ENCODE data around the gene CYTIP.
A peak's percentile ranks its signal among the peaks of the same experiment; 100 is the strongest.
"Not testable (repeated sequence)": the region's sequence is repeated elsewhere in the genome, so short reads cannot be mapped to it uniquely, and the experiment has no call there.

The CYTIP gene

DNA sequence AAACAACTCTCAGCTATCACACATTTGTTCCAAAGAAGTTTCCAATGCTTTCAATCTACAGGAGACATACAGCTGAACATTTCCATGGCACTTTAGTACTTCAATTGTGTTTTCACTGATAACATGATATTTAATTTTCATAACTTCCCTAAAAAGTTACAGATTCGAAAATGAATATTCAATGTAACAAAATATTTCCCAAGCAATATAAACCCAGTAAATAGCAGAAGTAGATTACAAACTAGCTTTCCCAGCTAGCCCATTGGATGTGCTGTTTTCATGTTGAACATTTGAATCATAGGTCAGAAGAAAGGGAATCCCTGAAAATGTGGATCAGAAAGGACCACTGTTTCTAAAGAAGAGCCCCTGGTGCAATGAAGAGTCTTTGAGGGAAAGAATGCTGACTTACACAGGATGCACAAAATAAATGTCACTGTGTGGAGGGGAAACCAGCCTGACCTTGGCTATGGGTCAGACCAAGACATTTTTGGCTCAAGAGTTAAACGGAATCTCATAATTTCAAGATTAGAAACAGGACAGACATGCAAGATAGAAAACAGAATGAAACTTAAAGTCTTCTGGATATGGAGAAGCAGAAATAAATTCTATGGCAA is 22.5 kb downstream of the CYTIP start:
- no peak for DNase-seq

DNA sequence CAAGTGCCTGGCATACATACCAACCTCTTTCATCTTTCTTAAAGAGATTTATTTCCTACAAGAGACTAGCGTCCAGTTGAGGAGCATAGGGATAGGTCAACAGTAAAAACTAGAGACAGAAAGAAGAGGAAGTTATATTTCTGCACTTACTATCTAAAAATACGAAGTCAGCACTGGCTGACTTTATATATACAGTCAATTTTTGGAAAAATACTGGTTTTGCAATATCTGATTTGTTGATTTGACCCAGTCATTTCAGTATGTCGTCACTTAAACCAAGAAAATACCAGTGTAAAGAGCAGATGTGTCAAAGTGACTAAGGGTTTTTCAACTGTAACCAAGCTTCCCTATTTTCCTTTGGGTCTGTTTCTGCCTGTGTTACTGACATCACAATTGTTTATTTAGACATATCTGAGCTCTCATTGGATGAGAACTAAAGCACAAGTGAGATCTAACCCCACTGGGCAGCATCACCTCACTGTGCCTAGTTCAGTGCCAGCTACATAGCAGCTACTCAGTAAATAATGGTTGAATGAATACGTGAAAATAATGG is 23.0 kb downstream of the CYTIP start:
- no peak for DNase-seq

DNA sequence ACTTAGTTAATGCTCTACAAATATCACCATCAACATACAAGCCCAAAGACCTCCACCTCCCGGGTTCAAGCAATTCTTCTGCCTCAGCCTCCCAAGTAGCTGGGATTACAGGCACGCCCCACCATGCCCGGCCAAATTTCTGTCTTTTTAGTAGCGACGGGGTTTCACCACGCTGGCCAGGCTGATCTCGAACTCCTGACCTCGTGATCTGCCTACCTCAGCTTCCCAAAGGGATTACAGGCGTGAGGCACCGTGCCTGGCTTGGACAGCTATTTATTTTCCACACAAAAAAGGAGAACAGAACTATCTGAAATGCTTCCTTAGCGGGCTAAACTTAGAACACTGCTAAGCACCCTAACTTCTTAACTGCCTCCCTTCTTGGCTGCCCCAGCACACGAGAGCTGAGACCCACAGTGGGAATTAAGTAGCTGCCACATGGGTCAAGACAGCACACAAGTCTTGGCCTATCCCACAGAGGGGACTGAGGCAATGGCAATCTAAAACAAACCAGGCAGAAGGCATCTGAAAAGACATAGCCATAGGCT is 24.8 kb downstream of the CYTIP start:
- no peak for DNase-seq

DNA sequence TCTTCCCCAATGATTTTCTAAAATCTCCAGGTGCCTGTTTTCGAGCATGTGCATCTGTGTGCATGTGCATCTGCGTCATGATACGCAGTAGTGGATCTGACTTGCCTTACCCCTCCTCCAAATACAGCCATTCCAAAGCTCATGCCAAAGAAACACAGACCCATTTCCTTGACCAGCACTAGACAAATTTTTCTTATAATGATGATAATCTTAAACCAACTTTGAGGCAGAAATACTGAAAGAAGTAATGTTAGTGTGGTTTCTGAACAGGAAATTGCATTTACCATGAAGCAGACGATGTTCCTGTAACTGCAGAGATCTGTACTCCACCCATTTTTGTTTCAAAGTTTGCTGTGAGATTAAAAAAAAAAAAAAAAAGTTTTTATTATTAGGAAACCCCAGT is 25.6 kb downstream of the CYTIP start:
- DNase-seq: no peak

DNA sequence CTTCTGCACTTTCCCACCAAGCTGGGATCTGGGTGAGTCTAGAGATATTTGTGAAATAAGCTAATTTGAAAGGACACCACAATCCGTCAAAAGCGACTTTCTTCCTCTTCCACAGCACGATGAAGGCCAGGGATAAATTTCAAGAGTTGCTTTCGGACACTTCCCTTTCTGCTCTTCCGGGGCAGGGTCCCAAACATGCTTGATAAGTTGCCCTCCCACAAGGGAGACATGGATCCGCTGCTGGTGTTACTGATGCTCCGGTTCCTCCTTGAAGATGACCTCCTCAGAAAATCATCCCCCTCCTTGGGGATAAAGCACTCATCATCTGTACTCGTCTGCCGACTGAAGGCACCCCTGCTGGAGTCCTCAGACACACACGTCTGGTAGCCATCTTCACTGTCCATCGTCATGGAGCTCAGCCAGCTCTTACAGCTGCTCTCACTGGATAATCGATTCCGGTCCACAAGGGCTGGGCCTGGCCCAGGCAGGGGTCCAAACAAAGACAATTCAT is 28.2 kb downstream of the CYTIP start:
- DNase-seq: no peak

DNA sequence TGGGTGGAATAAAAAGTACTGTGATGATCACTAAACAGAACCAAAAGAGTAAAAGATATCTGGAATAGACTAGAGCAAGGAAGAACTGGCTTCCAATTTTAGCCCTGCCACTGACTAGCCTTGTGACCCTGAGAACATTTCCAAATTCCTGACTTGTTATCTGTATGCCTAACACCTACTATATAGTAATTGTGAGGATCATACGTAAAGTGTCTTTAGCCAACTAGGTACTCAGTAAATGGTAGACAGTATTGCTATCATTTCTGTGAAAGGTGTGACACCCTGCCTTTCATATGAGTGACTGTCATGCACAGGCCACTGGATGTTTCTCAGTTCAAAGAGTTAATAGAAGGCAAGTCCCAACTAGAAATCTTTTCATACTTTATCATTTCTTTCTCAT is 29.8 kb downstream of the CYTIP start:
- DNase-seq: no peak

DNA sequence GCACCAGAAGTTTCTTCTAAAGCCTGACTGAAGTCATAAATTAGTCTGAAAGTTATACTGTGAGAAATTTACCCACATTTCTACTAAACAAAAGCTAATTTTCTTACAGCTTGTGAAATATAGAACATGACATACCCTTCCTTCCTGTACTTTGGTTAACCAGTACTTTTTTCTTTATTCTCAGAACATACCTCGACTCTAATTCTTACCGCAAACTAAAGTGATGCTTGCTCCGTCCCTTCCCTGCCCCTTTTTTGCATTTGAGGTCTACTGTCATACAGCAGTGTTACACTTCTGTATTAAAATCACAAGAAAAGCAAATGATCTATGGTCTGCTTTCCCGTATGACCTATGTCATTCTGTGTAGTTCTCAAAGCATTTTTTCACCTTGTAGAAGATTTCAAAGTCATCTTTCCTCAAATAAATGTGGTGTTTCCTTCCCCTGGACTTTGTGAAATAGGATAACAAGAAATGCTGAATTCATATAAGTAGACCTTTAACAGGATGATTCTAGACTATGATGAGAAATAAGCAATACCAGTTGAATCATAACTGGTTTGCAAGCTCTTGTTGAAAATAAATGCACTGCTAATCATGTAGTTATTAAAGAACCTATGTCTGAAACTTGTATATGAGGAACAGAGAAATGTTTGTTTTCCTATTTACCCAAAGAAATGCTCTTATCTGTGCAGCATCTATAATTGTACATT is 30.4 kb downstream of the CYTIP start:
- DNase-seq: no peak

DNA sequence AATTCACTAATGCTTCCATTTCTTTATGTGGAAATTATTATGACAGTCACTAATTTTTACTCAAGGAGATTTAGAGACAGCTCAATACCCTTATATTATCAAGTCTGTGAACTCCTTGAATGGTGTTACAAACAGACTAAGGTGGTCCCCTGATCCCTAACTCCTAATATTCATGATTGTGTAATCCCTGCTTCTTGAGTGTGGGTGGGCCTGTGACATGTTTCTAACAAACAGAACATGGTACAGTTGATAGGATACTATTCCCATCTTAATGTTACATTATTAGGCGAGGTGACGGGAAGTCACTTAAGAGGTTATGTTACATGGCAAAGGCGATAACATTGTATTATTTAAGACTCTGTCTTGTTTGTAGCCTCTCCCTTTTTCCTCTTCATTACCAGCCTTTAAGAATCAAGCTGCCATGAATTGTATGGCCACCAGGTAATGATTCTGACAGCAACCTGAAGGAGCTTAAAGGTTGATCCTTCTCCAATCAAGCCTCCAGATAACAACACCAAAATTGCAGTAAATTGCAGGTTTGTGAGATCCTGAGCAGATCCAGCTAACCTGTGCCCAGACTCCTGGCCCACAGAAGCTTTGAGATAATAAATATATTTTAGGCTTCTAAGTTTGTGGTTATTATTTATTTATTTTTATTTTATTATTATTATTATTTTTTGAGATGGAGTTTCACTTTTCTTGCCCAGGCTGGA is 32.1 kb downstream of the CYTIP start:
- no peak for DNase-seq

DNA sequence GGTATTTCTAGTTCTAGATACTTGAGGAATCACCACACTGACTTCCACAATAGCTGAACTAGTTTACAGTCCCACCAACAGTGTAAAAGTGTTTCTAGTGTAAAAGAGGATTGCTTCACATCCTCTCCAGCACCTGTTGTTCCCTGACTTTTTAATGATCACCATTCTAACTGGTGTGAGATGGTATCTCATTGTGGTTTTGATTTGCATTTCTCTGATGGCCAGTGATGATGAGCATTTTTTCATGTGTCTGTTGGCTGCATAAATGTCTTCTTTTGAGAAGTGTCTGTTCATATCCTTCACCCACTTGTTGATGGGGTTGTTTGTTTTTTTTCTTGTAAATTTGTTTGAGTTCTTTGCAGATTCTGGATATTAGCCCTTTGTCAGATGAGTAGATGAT is 38.5 kb downstream of the CYTIP start:
- DNase-seq: not testable (repeated sequence)

DNA sequence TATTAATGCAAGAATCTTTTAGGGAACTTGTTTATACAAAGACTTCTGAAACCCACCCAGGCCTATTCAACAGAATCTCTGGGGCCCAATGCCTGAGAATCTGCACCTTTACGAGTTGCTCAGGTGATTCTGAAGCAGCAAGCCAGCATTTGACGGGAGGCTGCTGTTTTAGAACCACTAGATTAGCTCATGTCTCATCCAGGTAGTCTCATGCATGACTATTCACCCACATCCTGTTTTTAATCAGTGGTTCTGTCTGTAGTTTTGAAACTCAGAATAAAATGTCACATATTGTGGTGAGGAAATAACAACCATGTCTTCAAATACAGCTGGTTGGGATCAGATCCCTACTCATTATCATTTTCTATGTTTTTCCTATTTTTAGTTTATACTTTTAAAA is 39.5 kb downstream of the CYTIP start:
- no peak for DNase-seq

DNA sequence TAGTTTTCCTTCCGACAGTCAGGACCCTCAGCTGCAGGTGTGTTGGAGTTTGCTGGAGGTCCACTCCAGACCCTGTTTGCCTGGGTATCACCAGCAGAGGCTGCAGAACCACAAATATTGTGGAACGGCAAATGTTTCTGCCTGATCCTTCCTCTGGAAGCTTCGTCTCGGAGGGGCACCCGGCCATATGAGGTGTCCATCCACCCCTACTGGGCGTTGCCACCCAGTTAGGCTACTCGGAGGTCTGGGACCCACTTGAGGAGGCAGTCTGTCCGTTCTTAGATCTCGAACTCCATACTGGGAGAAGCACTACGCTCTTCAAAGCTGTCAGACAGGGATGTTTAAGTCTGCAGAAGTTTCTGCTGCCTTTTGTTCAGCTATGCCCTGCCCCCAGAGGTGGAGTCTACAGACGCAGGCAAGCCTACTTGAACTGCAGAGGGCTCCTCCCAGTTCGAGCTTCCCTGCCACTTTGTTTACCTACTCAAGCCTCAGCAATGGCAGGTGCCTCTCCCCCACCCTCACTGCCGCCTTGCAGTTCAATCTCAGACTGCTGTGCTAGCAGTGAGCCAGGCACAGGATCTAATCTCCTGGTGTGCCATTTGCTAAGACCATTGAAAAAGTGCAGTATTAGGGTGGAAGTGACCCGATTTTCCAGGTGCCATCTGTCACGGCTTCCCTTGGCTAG is 40.9 kb downstream of the CYTIP start:
- not testable (repeated sequence) for DNase-seq

DNA sequence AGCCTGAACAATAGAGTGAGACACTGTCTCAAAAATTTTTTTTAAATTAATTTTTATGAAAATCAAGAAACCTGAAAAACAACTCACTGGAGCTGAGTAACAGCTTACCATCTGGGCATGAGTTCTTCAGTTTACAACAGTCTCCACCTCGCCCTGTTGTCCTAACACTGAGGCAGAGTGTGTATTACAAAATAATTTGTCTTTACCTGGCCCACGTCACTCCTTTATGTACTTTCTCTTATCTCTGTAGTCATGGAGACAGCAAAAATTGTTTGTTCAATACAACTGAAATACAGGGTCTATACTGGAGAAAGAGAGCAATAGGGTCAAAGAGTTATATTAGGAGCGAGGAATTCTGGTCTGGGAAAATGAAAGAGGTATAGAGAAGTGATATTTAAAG is 48.1 kb downstream of the CYTIP start:
- DNase-seq: no peak

DNA sequence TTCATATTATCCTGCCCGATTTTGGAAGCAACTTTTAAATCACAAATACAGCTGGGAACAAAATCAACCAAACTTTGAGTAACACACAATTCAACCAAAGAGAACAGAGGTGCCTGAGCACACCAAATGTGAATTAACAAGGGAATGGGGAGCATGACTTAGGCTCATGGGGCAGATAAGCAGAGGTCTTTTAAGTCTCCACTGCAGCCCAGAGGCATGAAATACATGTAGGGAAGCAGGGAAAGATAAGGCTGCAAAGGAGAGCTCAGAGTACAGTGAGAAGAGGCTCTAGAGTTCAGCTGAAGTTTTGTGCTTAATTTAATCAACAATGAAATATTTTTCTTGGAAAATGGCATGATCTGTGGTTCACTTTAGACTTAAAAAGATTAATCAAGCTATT is 49.0 kb downstream of the CYTIP start:
- DNase-seq: no peak

DNA sequence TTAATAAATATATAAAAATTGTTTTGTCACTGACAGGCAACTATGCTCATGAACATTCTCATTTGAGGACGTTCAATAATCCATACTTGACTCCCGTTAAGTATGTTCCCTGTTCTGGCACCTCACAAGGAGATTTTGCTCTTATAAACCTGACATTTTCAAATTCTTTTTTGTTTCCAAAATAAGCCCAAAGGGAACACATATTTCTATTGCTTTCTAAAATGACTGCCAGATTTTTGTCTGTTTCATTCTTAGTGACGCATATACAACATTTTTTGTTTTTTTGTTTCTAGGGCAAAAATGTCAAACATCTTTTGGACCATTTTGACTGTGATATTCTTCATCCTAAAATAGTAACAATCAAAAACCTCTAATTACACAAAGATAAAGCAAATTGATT is 50.5 kb downstream of the CYTIP start:
- DNase-seq: no peak

DNA sequence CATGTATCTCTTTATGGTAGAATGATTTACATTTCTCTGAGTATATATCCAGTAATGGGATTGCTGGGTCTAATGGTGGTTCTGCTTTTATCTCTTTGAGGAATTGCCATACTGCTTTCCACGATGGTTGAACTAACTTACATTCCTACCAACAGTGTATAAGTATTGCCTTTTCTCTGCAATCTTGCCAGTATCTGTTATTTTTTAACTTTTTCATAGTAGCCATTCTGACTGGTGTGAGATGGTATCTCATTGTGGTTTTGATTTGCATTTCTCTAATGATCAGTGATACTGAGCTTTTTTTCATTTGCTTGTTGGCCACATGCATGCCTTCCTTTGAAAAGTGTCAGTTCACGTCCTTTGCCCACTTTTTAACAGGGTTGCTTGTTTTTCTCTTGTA is 55.1 kb downstream of the CYTIP start:
- DNase-seq: no peak

DNA sequence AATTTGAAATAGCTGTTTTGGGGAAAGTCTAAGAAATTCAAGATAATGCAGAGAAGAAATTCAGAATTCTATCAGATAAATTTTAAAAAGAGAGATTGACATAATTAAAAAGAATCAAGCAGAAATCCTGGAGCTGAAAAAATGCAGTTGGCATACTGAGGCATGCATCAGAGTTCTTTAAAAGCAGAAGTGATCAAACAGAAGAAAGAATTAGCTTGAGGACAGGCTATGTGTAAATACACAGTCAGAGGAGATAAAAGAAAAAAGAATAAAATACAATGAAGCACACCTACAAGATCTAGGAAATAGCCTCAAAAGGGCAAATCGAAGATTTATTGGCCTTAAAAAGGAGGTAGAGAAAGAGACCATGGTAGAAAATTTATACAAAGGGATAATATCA is 57.1 kb downstream of the CYTIP start:
- no peak for DNase-seq

DNA sequence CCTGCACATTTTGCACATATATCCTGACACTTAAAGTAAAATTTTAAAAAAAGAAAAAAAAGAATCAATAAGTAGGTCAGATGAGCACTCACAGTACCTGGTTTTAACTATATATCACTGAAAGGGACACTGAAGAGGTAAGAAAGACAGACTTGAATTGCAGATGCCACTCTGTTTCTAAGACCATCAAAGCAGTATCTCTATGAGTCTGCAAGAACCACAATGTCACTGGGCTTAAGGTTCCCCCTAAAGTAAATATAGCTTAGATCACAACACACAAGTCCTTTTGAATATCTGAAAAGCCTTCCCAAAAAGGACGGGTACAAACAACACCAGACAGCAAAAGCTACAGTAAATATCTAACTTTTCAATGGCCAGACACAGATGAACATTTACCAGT is 57.6 kb downstream of the CYTIP start:
- no peak for DNase-seq

DNA sequence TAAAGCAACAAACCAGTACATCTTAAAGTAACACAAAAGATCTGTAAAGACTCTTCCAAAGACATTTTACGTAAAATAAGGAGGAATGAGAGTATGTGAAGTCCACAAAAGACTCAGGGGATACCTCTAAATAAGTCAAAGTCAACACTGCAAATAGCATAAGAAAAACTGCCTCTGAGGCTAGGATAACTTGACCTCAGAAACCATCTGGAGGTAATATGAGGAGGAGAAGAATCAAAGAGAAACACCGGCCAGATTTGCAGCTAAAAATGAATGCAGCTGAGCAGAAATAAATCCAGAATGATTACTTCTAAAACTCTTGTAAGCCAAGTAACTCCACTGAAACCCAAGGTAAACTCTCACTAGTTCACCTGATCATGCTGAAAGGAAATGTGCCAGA is 66.0 kb downstream of the CYTIP start:
- no peak for DNase-seq

DNA sequence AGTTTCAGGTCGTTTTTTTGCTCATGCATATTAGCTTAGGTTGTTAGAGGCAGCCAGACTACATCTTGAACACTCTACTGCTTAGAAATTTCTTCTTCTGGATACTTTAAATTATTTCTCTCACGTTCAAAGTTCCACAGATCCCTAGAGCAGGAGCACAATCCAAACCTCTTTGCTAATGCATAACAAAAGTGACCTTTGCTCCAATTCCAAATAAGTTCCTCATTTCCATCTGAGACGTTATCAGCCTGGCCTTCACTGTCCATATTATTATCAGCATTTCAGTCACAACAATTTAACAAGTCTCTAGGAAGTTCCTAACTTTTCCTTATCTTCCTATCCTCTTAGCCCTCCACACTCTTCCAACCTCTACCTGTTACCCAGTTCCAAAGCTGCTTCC is 67.8 kb downstream of the CYTIP start:
- no peak for DNase-seq

DNA sequence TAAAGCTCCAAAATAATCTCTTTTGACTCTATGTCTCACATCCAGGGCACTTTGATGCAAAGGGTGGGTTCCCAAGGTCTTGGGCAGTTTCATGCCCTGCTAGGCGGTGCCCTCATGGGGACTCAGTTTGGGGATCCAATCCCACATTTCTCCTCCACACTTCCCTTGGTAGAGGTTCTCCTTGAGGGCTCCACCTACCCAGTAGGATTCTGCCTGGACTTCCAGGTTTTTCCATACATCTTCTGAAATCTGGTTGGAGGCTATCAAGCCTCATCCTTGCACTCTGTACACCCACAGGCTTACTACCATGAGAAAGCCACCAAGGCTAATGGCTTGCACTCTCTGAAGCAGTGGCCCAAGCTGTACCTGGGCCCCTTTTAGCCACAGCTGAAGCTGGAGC is 68.5 kb downstream of the CYTIP start:
- DNase-seq: peak; percentile 5

DNA sequence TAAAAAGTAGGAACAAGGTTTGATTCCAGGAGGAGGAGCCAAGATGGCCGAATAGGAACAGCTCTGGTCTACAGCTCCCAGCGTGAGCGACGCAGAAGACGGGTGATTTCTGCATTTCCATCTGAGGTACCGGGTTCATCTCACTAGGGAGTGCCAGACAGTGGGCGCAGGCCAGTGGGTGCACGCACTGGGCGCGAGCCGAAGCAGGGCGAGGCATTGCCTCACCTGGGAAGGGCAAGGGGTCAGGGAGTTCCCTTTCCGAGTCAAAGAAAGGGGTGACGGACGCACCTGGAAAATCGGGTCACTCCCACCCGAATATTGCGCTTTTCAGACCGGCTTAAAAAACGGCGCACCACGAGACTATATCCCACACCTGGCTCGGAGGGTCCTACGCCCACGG is 75.4 kb downstream of the CYTIP start:
- not testable (repeated sequence) for DNase-seq

DNA sequence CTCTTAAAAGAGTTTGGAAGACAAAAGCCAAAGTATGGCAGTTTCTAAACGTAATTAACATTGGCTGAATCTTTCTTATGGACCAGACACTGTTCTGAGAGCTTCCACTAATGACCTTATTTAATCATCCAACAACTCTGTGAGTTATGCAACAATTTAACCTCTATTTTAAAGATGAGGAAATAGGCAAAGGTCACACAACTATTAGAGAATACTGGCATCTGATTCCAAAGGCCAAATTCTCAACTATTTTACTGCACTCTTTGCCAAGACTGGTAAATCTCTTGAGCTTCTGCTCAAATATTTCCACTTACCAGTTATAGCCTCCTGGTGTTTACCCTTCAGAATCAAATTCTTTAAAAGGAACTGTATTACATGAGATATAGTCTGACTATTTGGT is 76.2 kb downstream of the CYTIP start:
- no peak for DNase-seq

All from retina (tissue), 1 donor.